PC-3 (cell line): ENCODE measurements around the gene PAK3. TPM values are rescaled to one million over a fixed set of nuclear protein-coding genes. Genes with fewer than 3 reads are reported as not detected.

Experiments used
- ATAC-seq: fragments of 200-7000 bp; cut with Tn5 transposase; 2 replicates; pipeline ENCODE4 v1.9.1; 2020; ENCODE audit warnings: mild to moderate bottlenecking, moderate library complexity
- BruUV-seq: library from RNA; stranded (reverse); fragments of 400-500 nt; replicated peaks from 2 replicates; lab custom pipeline; 2021; lab: Mats Ljungman, UMichigan
- CTCF ChIA-PET: fragments of 300-600 bp; sonication (Branson Sonifier 250); formaldehyde crosslinking; loops from one replicate; lab custom pipeline; 2022; ENCODE audit warnings: antibody characterized with exemption; lab: Charles Lee
- POLR2A ChIA-PET: fragments of 300-600 bp; sonication (Branson Sonifier 250); formaldehyde crosslinking; loops from one replicate; lab custom pipeline; 2022; ENCODE audit warnings: antibody characterized with exemption; ENCODE audit not compliant: unreplicated experiment; lab: Charles Lee
- DNase-seq: peaks from one replicate; pipeline ENCODE4 v3.0.0-alpha.2; 2015
- H2AFZ ChIP-seq: fragments of 300-600 bp; sonication (generic); 2 replicates; pipeline ENCODE4 v1.6.0; 2016; ENCODE audit warnings: antibody characterized with exemption, low read length
- H3F3A ChIP-seq: fragments of 300-600 bp; sonication (generic); one replicate; pipeline ENCODE4 v1.6.0; 2017; ENCODE audit warnings: antibody characterized with exemption, low read length, control low read depth, mild to moderate bottlenecking; ENCODE audit not compliant: unreplicated experiment
- H3K27ac ChIP-seq: fragments of 300-600 bp; sonication (generic); 2 replicates; pipeline ENCODE4 v1.5.1; 2016; ENCODE audit warnings: mild to moderate bottlenecking, low read length
- H3K27me3 ChIP-seq: fragments of 300-600 bp; sonication (generic); 2 replicates; pipeline ENCODE4 v1.6.1; 2016; ENCODE audit warnings: low read length, mixed read lengths
- H3K36me3 ChIP-seq: fragments of 300-600 bp; sonication (generic); 2 replicates; pipeline ENCODE4 v1.6.1; 2016; ENCODE audit warnings: low read depth, mixed run types, low read length, mixed read lengths
- H3K4me1 ChIP-seq: fragments of 300-600 bp; sonication (generic); 2 replicates; pipeline ENCODE4 v1.5.1; 2016; ENCODE audit warnings: low read length; ENCODE audit not compliant: insufficient read depth
- H3K4me2 ChIP-seq: fragments of 300-600 bp; sonication (generic); 2 replicates; pipeline ENCODE4 v1.6.0; 2016; ENCODE audit warnings: low read length
- H3K4me3 ChIP-seq: fragments of 300-600 bp; sonication (generic); 2 replicates; pipeline ENCODE4 v1.5.1; 2016; ENCODE audit warnings: mild to moderate bottlenecking, low read length, mixed read lengths
- H3K79me2 ChIP-seq: fragments of 300-600 bp; sonication (generic); 2 replicates; pipeline ENCODE4 v1.6.1; 2017; ENCODE audit warnings: low read length, mixed read lengths
- H3K9ac ChIP-seq: fragments of 300-600 bp; sonication (generic); 2 replicates; pipeline ENCODE4 v1.6.0; 2016; ENCODE audit warnings: mild to moderate bottlenecking, low read length
- H3K9me2 ChIP-seq: fragments of 300-600 bp; sonication (generic); replicated peaks from 2 replicates; pipeline ENCODE4 v1.6.1; 2016; ENCODE audit warnings: mixed run types, low read length, mixed read lengths
- H3K9me3 ChIP-seq: fragments of 300-600 bp; sonication (generic); 2 replicates; pipeline ENCODE4 v1.6.1; 2016; ENCODE audit warnings: low read length, mixed read lengths
- H4K20me1 ChIP-seq: fragments of 300-600 bp; sonication (generic); 2 replicates; pipeline ENCODE4 v1.6.1; 2016; ENCODE audit warnings: low read length, mixed read lengths
- EZH2 ChIP-seq: fragments of 300-600 bp; sonication (generic); IDR thresholded peaks from one replicate; pipeline ENCODE4 v1.6.1; 2017; ENCODE audit warnings: antibody characterized with exemption, mild to moderate bottlenecking, low read length; ENCODE audit not compliant: unreplicated experiment
- EZH2phosphoT487 ChIP-seq: fragments of 300-600 bp; sonication (generic); IDR thresholded peaks from 2 replicates; pipeline ENCODE4 v1.6.1; 2018; ENCODE audit warnings: mild to moderate bottlenecking, antibody characterized with exemption, low read length, borderline replicate concordance
- intact Hi-C: fragments of 100-400 bp; cut with micrococcal nuclease; formaldehyde crosslinking; loops from 2 replicates; pipeline ENCODE4 v1.9.0; 2023
- total RNA-seq: library from RNA; depleted of rRNA; stranded (reverse); fragments of >200 nt; gene quantifications from 2 replicates; pipeline ENCODE4 v1.2.3, GENCODE V29; 2014
- TF ChIP-seq, protein P1 (sequence below): fragments of 300-600 bp; sonication (generic); conservative IDR thresholded peaks from 2 replicates; pipeline ENCODE4 v1.5.1; 2017; ENCODE audit warnings: antibody characterized with exemption, low read depth, mild to moderate bottlenecking, low read length

PAK3 gene
- total RNA-seq, 1 experiment from 2014 or later, result 2.0 TPM

DNA sequence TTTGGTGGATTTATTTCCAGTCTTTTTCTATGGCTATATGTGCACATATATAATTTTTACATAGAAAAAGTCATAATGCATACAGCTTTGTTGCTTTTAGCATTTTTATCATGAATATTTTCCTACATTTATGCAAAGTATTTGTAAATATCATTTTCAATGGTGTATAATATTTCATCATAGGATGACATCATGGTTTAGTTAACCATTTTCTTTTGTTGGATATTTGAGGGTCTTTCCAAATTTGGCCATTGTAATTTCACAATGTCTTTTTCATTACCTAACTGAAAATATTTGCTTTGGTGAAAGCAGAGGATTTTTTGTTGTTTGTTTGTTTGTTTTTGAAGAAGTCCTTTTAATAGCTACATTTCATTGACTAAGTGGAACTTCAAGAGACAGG is 31.0 kb downstream of the PAK3 start:
- Histone ChIP-seq H3K36me3 (no peaks in the 10 kb centered on the region), H3K4me2 (no peak overlapping the region), H3K9ac (no peak overlapping the region), H3K9me2 (no peaks in the 10 kb centered on the region), H3K27ac (no peak overlapping the region), H3K79me2 (no peaks in the 10 kb centered on the region), H3K4me3 (no peak overlapping the region), H3K27me3 (no peaks in the 10 kb centered on the region), H2AFZ (no peak overlapping the region), H3K4me1 (no peaks in the 10 kb centered on the region), H4K20me1 (no peaks in the 10 kb centered on the region), H3K9me3 (no peaks in the 10 kb centered on the region), H3F3A (no peaks in the 10 kb centered on the region)
- DNase-seq (no peak), ATAC-seq (no peak)
- ChIA-PET POLR2A (no interaction called here), CTCF (no interaction called here)
- TF ChIP-seq, protein P1, sequence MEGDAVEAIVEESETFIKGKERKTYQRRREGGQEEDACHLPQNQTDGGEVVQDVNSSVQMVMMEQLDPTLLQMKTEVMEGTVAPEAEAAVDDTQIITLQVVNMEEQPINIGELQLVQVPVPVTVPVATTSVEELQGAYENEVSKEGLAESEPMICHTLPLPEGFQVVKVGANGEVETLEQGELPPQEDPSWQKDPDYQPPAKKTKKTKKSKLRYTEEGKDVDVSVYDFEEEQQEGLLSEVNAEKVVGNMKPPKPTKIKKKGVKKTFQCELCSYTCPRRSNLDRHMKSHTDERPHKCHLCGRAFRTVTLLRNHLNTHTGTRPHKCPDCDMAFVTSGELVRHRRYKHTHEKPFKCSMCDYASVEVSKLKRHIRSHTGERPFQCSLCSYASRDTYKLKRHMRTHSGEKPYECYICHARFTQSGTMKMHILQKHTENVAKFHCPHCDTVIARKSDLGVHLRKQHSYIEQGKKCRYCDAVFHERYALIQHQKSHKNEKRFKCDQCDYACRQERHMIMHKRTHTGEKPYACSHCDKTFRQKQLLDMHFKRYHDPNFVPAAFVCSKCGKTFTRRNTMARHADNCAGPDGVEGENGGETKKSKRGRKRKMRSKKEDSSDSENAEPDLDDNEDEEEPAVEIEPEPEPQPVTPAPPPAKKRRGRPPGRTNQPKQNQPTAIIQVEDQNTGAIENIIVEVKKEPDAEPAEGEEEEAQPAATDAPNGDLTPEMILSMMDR, result no peak
- TF ChIP-seq EZH2phosphoT487 (no peak), EZH2 (no peak)
- BruUV-seq, result no TSS peak
- intact Hi-C loops, result no loop called here

DNA sequence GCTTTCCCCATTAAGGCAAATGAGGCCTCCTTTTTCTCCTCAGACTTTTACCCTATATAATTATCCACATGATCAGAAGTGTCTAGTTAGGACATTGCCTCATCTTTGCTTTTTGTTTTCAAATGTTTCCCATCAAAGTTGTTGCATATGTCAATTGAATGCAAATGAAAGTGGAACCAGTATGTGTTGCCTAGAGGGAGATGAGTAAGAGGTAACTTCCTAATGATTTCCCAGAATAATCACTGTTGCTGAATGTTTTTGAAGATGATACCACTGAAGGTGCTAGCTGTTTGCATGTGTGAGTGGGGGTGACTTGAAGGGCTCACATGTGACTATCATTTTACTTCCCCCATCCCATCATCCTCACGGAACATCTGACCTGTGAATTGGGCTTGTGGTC is 33.9 kb downstream of the PAK3 start:
- POLR2A ChIA-PET, result no interaction called here
- DNase-seq (no peak), ATAC-seq (no peak)
- Histone ChIP-seq H3K79me2 (no peaks in the 10 kb centered on the region), H3K9me2 (no peaks in the 10 kb centered on the region), H3F3A (no peaks in the 10 kb centered on the region), H3K27ac (no peak overlapping the region), H3K4me3 (no peak overlapping the region), H3K36me3 (no peaks in the 10 kb centered on the region), H3K9me3 (no peaks in the 10 kb centered on the region), H3K9ac (no peak overlapping the region), H3K4me2 (no peak overlapping the region), H3K4me1 (no peaks in the 10 kb centered on the region), H2AFZ (no peak overlapping the region), H3K27me3 (no peaks in the 10 kb centered on the region), H4K20me1 (no peaks in the 10 kb centered on the region)
- CTCF ChIA-PET, result no interaction called here
- intact Hi-C loops, result no loop called here
- no TSS peak for BruUV-seq
- TF ChIP-seq EZH2phosphoT487 (no peak), EZH2 (no peak)
- TF ChIP-seq, protein P1, result no peak

DNA sequence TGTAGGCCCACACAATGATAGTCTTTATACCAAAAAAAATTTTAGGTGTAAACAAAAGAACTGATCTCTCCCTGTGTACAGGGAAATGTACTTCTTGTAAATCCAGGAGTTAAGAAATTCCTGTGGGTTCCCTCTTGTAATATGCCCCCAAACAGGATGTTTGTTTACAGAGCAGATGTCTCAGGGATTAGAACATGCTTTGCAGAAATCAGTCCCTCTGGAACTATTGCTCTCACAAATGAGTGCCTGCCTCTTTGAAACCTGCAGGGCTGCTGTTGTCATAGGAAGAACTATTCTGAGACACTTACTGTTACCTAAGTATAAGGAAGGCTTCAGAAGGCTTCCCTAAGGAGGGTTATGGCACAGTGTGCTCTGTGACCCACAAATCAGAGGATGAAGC is 35.6 kb downstream of the PAK3 start:
- no peaks in the 10 kb centered on the region for H3K36me3 ChIP-seq
- DNase-seq (peak; percentile 1), ATAC-seq (no peak)
- no peak overlapping the region for H3K27ac ChIP-seq
- no peaks in the 10 kb centered on the region for H3K4me1 ChIP-seq
- H3F3A ChIP-seq, result no peaks in the 10 kb centered on the region
- TF ChIP-seq EZH2 (no peak), EZH2phosphoT487 (no peak)
- TF ChIP-seq, protein P1, result no peak
- ChIA-PET POLR2A (no interaction called here), CTCF (no interaction called here)
- H3K4me2 ChIP-seq, result no peak overlapping the region
- no peaks in the 10 kb centered on the region for H4K20me1 ChIP-seq
- H3K9ac ChIP-seq, result no peak overlapping the region
- no peaks in the 10 kb centered on the region for H3K27me3 ChIP-seq
- intact Hi-C loops, result no loop called here
- H3K4me3 ChIP-seq, result no peak overlapping the region
- no peaks in the 10 kb centered on the region for H3K9me2 ChIP-seq
- H3K9me3 ChIP-seq, result no peaks in the 10 kb centered on the region
- no TSS peak for BruUV-seq
- H3K79me2 ChIP-seq, result no peaks in the 10 kb centered on the region
- H2AFZ ChIP-seq, result no peak overlapping the region
